Chondrocyte (in vitro differentiated cells): ENCODE results near the gene SYNRG. TPM values are rescaled to one million over a fixed set of nuclear protein-coding genes. Genes with fewer than 3 reads are reported as not detected.
A peak's percentile ranks its signal among the peaks of the same experiment; 100 is the strongest.
"Not testable (repeated sequence)": the region's sequence is repeated elsewhere in the genome, so short reads cannot be mapped to it uniquely, and the experiment has no call there.

ENCODE experiments used
- DNase-seq: peaks from one replicate; pipeline ENCODE4 v3.0.0; 2021; ENCODE audit warnings: mixed read lengths, low spot score
- H3K27ac Mint-ChIP-seq: one replicate; pipeline ENCODE4 v1.8.0; 2021; ENCODE audit warnings: mild to moderate bottlenecking, moderate library complexity, mixed read lengths; ENCODE audit not compliant: unreplicated experiment
- H3K27me3 Mint-ChIP-seq: 2 replicates; pipeline ENCODE4 v1.8.0; 2021; ENCODE audit warnings: low read depth, mixed read lengths
- H3K36me3 Mint-ChIP-seq: 2 replicates; pipeline ENCODE4 v1.8.0; 2021; ENCODE audit warnings: low read depth, mixed read lengths
- H3K4me1 Mint-ChIP-seq: 2 replicates; pipeline ENCODE4 v1.8.0; 2021; ENCODE audit warnings: low read depth, mild to moderate bottlenecking, mixed read lengths
- H3K4me3 Mint-ChIP-seq: one replicate; pipeline ENCODE4 v1.8.0; 2021; ENCODE audit warnings: mild to moderate bottlenecking, moderate library complexity, mixed read lengths; ENCODE audit not compliant: unreplicated experiment
- H3K9me3 Mint-ChIP-seq: 2 replicates; pipeline ENCODE4 v1.8.0; 2021; ENCODE audit warnings: low read depth, mixed read lengths
- CTCF ChIP-seq: fragments of 200-600 bp; sonication (generic); IDR thresholded peaks from 2 replicates; pipeline ENCODE4 v1.5.0; 2021; ENCODE audit warnings: antibody characterized with exemption, mild to moderate bottlenecking, moderate library complexity
- total RNA-seq: library from RNA; stranded (reverse); gene quantifications from 3 replicates; pipeline ENCODE4 v1.2.1, GENCODE V29; 2021

SYNRG gene
- total RNA-seq, 1 donor from 2014 or later: 35.1 TPM

- no peak for TF ChIP-seq CTCF
- Mint-ChIP-seq H3K4me3 (no peak overlapping the region), H3K36me3 (peaks cover 16% of the 10 kb centered on the region), H3K4me1 (peaks cover 13% of the 10 kb centered on the region), H3K9me3 (no peaks in the 10 kb centered on the region), H3K27me3 (no peaks in the 10 kb centered on the region), H3K27ac (no peak overlapping the region)
- DNase-seq: no peak
These were observed 96.7 kb downstream of the SYNRG start for GRCh38 chr17:37512442-37513068.

GRCh38 chr17:37511642-37512041 is 97.6 kb downstream of the SYNRG start:
- H3K27ac Mint-ChIP-seq, H3K9me3 Mint-ChIP-seq, H3K27me3 Mint-ChIP-seq, H3K4me3 Mint-ChIP-seq, DNase-seq: not testable (repeated sequence)
- Mint-ChIP-seq H3K4me1 (peaks cover 15% of the 10 kb centered on the region), H3K36me3 (peaks cover 16% of the 10 kb centered on the region)

GRCh38 chr17:37510056-37510455 is 99.2 kb downstream of the SYNRG start:
- no peak for TF ChIP-seq CTCF
- Mint-ChIP-seq H3K9me3 (no peaks in the 10 kb centered on the region), H3K4me3 (no peak overlapping the region), H3K27ac (no peak overlapping the region), H3K36me3 (peaks cover 16% of the 10 kb centered on the region), H3K27me3 (no peaks in the 10 kb centered on the region), H3K4me1 (peaks cover 8% of the 10 kb centered on the region)
- DNase-seq: no peak

GRCh38 chr17:37507111-37507510 is 102.1 kb downstream of the SYNRG start:
- H3K27me3 Mint-ChIP-seq: no peaks in the 10 kb centered on the region

GRCh38 chr17:37506678-37507077 is 102.5 kb downstream of the SYNRG start:
- DNase-seq: no peak
- H3K4me1 Mint-ChIP-seq: peaks cover 8% of the 10 kb centered on the region
- H3K27ac Mint-ChIP-seq: no peak overlapping the region
- H3K36me3 Mint-ChIP-seq: peaks cover 4% of the 10 kb centered on the region
- no peaks in the 10 kb centered on the region for H3K9me3 Mint-ChIP-seq
- no peak overlapping the region for H3K4me3 Mint-ChIP-seq
- H3K27me3 Mint-ChIP-seq: no peaks in the 10 kb centered on the region
- TF ChIP-seq CTCF: peak; percentile 70

More at GRCh38 chr17:37507111-37507510, 102.1 kb downstream of the SYNRG start:
- Mint-ChIP-seq H3K36me3 (peaks cover 6% of the 10 kb centered on the region), H3K4me1 (peaks cover 8% of the 10 kb centered on the region), H3K4me3 (no peak overlapping the region), H3K27ac (no peak overlapping the region), H3K9me3 (no peaks in the 10 kb centered on the region)
- no peak for DNase-seq
- no peak for TF ChIP-seq CTCF

DNA sequence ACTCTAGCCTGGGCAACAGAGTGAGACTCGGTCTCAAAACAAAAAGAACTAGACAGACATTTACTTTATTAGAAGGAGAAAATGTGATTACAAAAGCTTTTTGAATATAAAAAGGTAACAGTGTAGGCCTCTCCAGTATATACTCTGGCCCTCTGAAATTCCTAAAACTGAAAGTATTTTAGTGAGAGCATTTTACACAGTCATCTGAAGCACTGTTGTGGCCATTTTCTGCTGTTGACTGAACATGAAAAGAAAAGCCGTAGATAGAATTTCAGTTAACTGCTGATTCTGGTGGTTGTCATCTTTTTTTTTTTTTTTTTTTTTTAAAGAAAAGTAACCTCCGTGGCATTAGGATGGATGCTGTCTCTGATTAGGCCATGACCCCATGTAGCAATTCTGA is 103.9 kb downstream of the SYNRG start:
- no peak for TF ChIP-seq CTCF
- no peaks in the 10 kb centered on the region for H3K9me3 Mint-ChIP-seq
- no peaks in the 10 kb centered on the region for H3K36me3 Mint-ChIP-seq
- no peak overlapping the region for H3K27ac Mint-ChIP-seq
- no peak for DNase-seq
- no peak overlapping the region for H3K4me3 Mint-ChIP-seq
- no peaks in the 10 kb centered on the region for H3K27me3 Mint-ChIP-seq
- peaks cover 10% of the 10 kb centered on the region for H3K4me1 Mint-ChIP-seq
